Transverse colon (tissue), 4 donors: ENCODE measurements around the gene ISM2. TPM values are rescaled to one million over a fixed set of nuclear protein-coding genes. Genes with fewer than 3 reads are reported as not detected.

Experiments
- DNase-seq: peaks from one replicate; pipeline ENCODE4 v3.0.0-alpha.2; 2019
- H3K27ac ChIP-seq, 4 donors: fragments of 200-600 bp; sonication (generic); 2 replicates each; pipeline ENCODE4 v1.5.1; 2016 to 2018; ENCODE audit warnings: inconsistent platforms in 4 of 4
- H3K27me3 ChIP-seq: fragments of 200-600 bp; sonication (generic); 2 replicates; pipeline ENCODE4 v1.5.1; 2017; ENCODE audit warnings: inconsistent platforms
- H3K36me3 ChIP-seq, 4 donors: fragments of 200-600 bp; sonication (generic); 2 replicates each; pipeline ENCODE4 v1.5.1; 2017 to 2019; ENCODE audit warnings: inconsistent platforms in 4 of 4
- H3K4me1 ChIP-seq, 4 donors: fragments of 200-600 bp; sonication (generic); 2 replicates each; pipeline ENCODE4 v1.5.1; 2017 to 2020; ENCODE audit warnings: inconsistent platforms in 4 of 4
- H3K4me3 ChIP-seq, 4 donors: fragments of 200-600 bp; sonication (generic); 1 replicate in 1 of 4; 2 replicates in 3 of 4; pipeline versions ENCODE4 v1.5.1 to v1.6.1; 2017 to 2019; ENCODE audit warnings: inconsistent platforms in 4 of 4
- H3K9me3 ChIP-seq, 2 donors: fragments of 200-600 bp; sonication (generic); 2 replicates each; pipeline ENCODE4 v1.5.1; 2017 to 2019; ENCODE audit warnings: inconsistent platforms in 2 of 2
- EP300 ChIP-seq: sonication (generic); formaldehyde crosslinking; IDR thresholded peaks from one replicate; pipeline ENCODE4 v1.6.1; 2017; ENCODE audit warnings: antibody characterized with exemption, low read depth
- POLR2A ChIP-seq: fragments of 450-650 bp; IDR thresholded peaks from one replicate; pipeline ENCODE4 v1.6.1; 2016; ENCODE audit warnings: antibody characterized with exemption, mild to moderate bottlenecking, moderate library complexity
- POLR2AphosphoS5 ChIP-seq, 3 donors: sonication (generic); formaldehyde crosslinking; IDR thresholded peaks; one replicate each; pipeline ENCODE4 v1.6.1; 2016; ENCODE audit warnings: antibody characterized with exemption in 3 of 3
- WGBS, 2 donors: methylation state at CpG; one replicate each; pipeline ENCODE4 v1.1.5; 2018; ENCODE audit warnings: low coverage in 1 of 2; 5-methylcytosine and 5-hydroxymethylcytosine counted together
- in situ Hi-C, 4 donors: fragments of 200-750 bp; cut with MboI; loops; one replicate each; pipeline versions ENCODE4 v1.15.0 to v1.15.1; 2017; ENCODE audit warnings: low sequenced_read_pairs in 3 of 4, low pct_ligation_motif_present in 1 of 4, low pct_unique_long_range_greater_than_20kb in 1 of 4
- intact Hi-C: fragments of 100-400 bp; cut with DNase I; formaldehyde crosslinking; loops from one replicate; pipeline ENCODE4 v1.15.1; 2023; ENCODE audit warnings: low total_unique reads
- total RNA-seq, 4 donors: library from RNA; depleted of rRNA; stranded (reverse); fragments of >200 nt; gene quantifications; one replicate each; pipeline ENCODE4 v1.1.0, GENCODE V29; 2016
- TF ChIP-seq, protein P1 (sequence below), 5 experiments: fragments of 200-600 bp in 3 of 5; fragments of 450-650 bp in 2 of 5; sonication (generic) in 3 of 5; IDR thresholded peaks; 1 replicate in 2 of 5; 2 replicates in 3 of 5; pipeline ENCODE4 v1.5.1; 2016 to 2017; ENCODE audit warnings: antibody characterized with exemption in 5 of 5, inconsistent platforms in 3 of 5, mild to moderate bottlenecking in 2 of 5, moderate library complexity in 1 of 5

ISM2 gene
- total RNA-seq, 4 donors from 2014 or later: 0.27 TPM; not detected in 3

GRCh38 chr14:77507762-77508161 lies 9.1 kb upstream of the ISM2 start:
- DNase-seq: no peak
- no peaks in the 10 kb centered on the region for H3K27me3 ChIP-seq
- no peaks in the 10 kb centered on the region for H3K4me1 ChIP-seq
- intact Hi-C loops (no loop called here), in situ Hi-C loops (no loop called here)
- 99 to 100% methylated on average over 1 to 3 of the region's 3 CpGs for WGBS, 2 donors
- H3K27ac ChIP-seq: no peak overlapping the region
- no peak for TF ChIP-seq EP300
- no peak for TF ChIP-seq POLR2A
- no peak for TF ChIP-seq POLR2AphosphoS5 (IDR thresholded peaks at IDR 0.05)
- TF ChIP-seq, protein P1, sequence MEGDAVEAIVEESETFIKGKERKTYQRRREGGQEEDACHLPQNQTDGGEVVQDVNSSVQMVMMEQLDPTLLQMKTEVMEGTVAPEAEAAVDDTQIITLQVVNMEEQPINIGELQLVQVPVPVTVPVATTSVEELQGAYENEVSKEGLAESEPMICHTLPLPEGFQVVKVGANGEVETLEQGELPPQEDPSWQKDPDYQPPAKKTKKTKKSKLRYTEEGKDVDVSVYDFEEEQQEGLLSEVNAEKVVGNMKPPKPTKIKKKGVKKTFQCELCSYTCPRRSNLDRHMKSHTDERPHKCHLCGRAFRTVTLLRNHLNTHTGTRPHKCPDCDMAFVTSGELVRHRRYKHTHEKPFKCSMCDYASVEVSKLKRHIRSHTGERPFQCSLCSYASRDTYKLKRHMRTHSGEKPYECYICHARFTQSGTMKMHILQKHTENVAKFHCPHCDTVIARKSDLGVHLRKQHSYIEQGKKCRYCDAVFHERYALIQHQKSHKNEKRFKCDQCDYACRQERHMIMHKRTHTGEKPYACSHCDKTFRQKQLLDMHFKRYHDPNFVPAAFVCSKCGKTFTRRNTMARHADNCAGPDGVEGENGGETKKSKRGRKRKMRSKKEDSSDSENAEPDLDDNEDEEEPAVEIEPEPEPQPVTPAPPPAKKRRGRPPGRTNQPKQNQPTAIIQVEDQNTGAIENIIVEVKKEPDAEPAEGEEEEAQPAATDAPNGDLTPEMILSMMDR (IDR thresholded peaks at IDR 0.05): no peak
- H3K4me3 ChIP-seq: no peak overlapping the region
- H3K9me3 ChIP-seq: no peaks in the 10 kb centered on the region
- H3K36me3 ChIP-seq: peaks cover 0 to 23% (median 6%) of the 10 kb centered on the region in 4 donors

DNA sequence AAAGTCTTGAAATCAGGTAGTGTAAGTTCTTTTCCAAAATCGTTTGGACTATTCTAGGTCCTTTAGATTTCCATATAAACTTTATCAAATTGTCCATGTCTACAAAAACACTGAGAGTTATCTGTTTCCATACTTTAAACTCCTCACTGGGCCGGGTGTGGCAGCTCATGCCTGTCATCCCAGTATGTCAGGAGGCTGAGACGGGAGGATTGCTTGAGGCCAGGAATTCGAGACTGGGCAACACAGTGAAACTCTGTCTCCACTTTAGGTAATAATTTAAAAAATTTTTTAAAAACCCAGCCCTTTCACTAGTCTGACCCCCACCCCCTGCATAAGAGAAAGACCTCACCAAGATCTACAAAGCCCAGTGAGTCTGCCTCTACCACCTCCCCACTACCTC lies 6.4 kb upstream of the ISM2 start:
- no peak for DNase-seq
- Histone ChIP-seq H3K9me3 (no peaks in the 10 kb centered on the region), H3K27me3 (peaks cover 6% of the 10 kb centered on the region), H3K4me3 (no peak overlapping the region), H3K36me3 (peaks cover 0 to 7% (median 0%) of the 10 kb centered on the region in 4 donors), H3K4me1 (no peaks in the 10 kb centered on the region), H3K27ac (no peak overlapping the region)
- WGBS, 2 donors: 72% methylated on average over 4 of the region's 4 CpGs; no CpG with 5 or more reads in 1 of the 2 donors
- intact Hi-C loops: no loop called here
- in situ Hi-C loops: no loop called here
- TF ChIP-seq EP300: no peak
- TF ChIP-seq, protein P1 (IDR thresholded peaks at IDR 0.05): no peak
- TF ChIP-seq POLR2A: no peak
- TF ChIP-seq POLR2AphosphoS5 (IDR thresholded peaks at IDR 0.05): no peak

DNA sequence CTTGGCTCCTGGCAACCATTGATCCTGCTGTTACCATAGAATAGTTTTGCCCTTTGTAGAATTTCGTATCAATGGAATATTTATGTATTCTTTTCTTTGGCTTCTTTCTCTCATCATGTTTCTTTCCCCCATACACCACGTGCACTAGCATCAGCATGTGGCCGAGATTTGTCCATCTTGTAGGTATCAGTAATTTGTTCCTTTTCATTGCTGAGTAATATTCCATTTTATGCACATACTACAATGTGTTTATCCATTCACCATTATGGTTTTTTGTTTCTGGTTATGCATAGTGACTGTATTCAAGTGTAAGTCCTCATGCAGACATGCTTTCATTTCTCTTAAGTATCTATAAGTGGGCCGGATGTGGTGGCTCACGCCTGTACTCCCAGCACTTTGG lies 4.5 kb upstream of the ISM2 start:
- WGBS, 2 donors: 94 to 100% methylated on average over 5 of the region's 5 CpGs
- peaks cover 25% of the 10 kb centered on the region for H3K27me3 ChIP-seq
- no peak for DNase-seq
- in situ Hi-C loops (no loop called here), intact Hi-C loops (no loop called here)
- TF ChIP-seq, protein P1 (IDR thresholded peaks at IDR 0.05): no peak
- TF ChIP-seq POLR2A: no peak
- TF ChIP-seq EP300: no peak
- TF ChIP-seq POLR2AphosphoS5 (IDR thresholded peaks at IDR 0.05): no peak
- H3K4me3 ChIP-seq: no peak overlapping the region
- H3K4me1 ChIP-seq: peaks cover 0 to 16% (median 14%) of the 10 kb centered on the region in 4 donors
- H3K27ac ChIP-seq: no peak overlapping the region
- H3K36me3 ChIP-seq: peaks cover 0 to 3% (median 0%) of the 10 kb centered on the region in 4 donors
- H3K9me3 ChIP-seq: no peaks in the 10 kb centered on the region

GRCh38 chr14:77502109-77502782 lies 3.6 kb upstream of the ISM2 start:
- Histone ChIP-seq H3K4me3 (no peak overlapping the region), H3K36me3 (no peaks in the 10 kb centered on the region), H3K9me3 (no peaks in the 10 kb centered on the region), H3K27ac (no peak overlapping the region), H3K27me3 (peaks cover 34% of the 10 kb centered on the region), H3K4me1 (peaks cover 0 to 19% (median 18%) of the 10 kb centered on the region in 4 donors)
- in situ Hi-C loops: no loop called here
- WGBS, 2 donors: 58 to 71% methylated on average over 11 of the region's 11 CpGs
- TF ChIP-seq POLR2AphosphoS5 (IDR thresholded peaks at IDR 0.05) (peak in 1 of 3 donors; percentile 15), EP300 (no peak), POLR2A (no peak)
- TF ChIP-seq, protein P1 (IDR thresholded peaks at IDR 0.05): no peak
- intact Hi-C loops: no loop called here
- no peak for DNase-seq
